Type B pancreatic cell (in vitro differentiated cells): ENCODE measurements around the gene ZSCAN20. TPM values are rescaled to one million over a fixed set of nuclear protein-coding genes. Genes with fewer than 3 reads are reported as not detected.

Experiments used
- DNase-seq: peaks from one replicate; pipeline ENCODE4 v3.0.0; 2021; ENCODE audit warnings: mixed read lengths; ENCODE audit not compliant: unreplicated experiment; ENCODE audit errors: extremely low spot score
- H3K27ac Mint-ChIP-seq: 2 replicates; pipeline ENCODE4 v1.8.0; 2021; ENCODE audit warnings: mild to moderate bottlenecking, mixed read lengths
- H3K27me3 Mint-ChIP-seq: 2 replicates; pipeline ENCODE4 v1.8.0; 2021; ENCODE audit warnings: mixed read lengths
- H3K36me3 Mint-ChIP-seq: 2 replicates; pipeline ENCODE4 v1.8.0; 2021; ENCODE audit warnings: mixed read lengths
- H3K4me1 Mint-ChIP-seq: one replicate; pipeline ENCODE4 v1.8.0; 2021; ENCODE audit warnings: mixed read lengths; ENCODE audit not compliant: unreplicated experiment
- H3K4me3 Mint-ChIP-seq: 2 replicates; pipeline ENCODE4 v1.8.0; 2021; ENCODE audit warnings: mild to moderate bottlenecking, mixed read lengths
- H3K9me3 Mint-ChIP-seq: 2 replicates; pipeline ENCODE4 v1.8.0; 2021; ENCODE audit warnings: mixed read lengths
- CTCF ChIP-seq: fragments of 200-600 bp; sonication (generic); conservative IDR thresholded peaks from 2 replicates; pipeline ENCODE4 v1.5.0; 2021; ENCODE audit warnings: antibody characterized with exemption, mild to moderate bottlenecking
- total RNA-seq: library from RNA; stranded (reverse); gene quantifications from 2 replicates; pipeline ENCODE4 v1.2.1, GENCODE V29; 2021; ENCODE audit warnings: low replicate concordance

ZSCAN20 gene
- total RNA-seq, 1 donor from 2014 or later, result 8.6 TPM

DNA sequence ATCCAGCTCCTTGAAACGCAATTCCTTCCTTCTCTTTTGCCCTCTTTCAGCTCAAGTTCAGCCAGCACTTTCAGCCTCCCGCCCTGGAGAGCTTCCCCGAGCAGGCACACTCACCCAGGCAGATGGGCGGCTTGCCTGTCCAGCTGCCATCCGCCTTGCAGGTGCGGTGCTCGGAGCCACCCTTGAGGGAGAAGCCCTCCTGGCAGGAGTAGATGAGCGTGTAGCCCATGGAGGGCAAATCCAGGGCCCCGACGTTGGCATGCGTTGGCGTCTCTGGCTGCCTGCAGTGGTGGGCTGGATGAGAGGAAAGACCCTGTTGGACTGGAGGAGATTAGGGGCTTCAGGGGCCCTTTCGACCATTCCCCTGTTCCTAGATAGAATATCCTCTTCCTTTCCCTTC lies 60.5 kb downstream of the ZSCAN20 start:
- DNase-seq, result no peak
- no peaks in the 10 kb centered on the region for H3K36me3 Mint-ChIP-seq
- peaks cover 4% of the 10 kb centered on the region for H3K9me3 Mint-ChIP-seq
- peaks cover 19% of the 10 kb centered on the region for H3K27me3 Mint-ChIP-seq
- no peak for TF ChIP-seq CTCF
- H3K27ac Mint-ChIP-seq, result no peak overlapping the region
- no peaks in the 10 kb centered on the region for H3K4me1 Mint-ChIP-seq
- no peak overlapping the region for H3K4me3 Mint-ChIP-seq

- peaks cover 4% of the 10 kb centered on the region for H3K9me3 Mint-ChIP-seq
- H3K4me3 Mint-ChIP-seq, result no peak overlapping the region
- peaks cover 12% of the 10 kb centered on the region for H3K27me3 Mint-ChIP-seq
- H3K4me1 Mint-ChIP-seq, result no peaks in the 10 kb centered on the region
- H3K36me3 Mint-ChIP-seq, result no peaks in the 10 kb centered on the region
- DNase-seq, result no peak
- TF ChIP-seq CTCF, result no peak
- H3K27ac Mint-ChIP-seq, result peak overlapping the region; percentile 21
These were observed 62.9 kb downstream of the ZSCAN20 start for GRCh38 chr1:33535334-33535733.

- no peaks in the 10 kb centered on the region for H3K4me1 Mint-ChIP-seq
- H3K27me3 Mint-ChIP-seq, result peaks cover 5% of the 10 kb centered on the region
- no peak for TF ChIP-seq CTCF
- H3K9me3 Mint-ChIP-seq, result no peaks in the 10 kb centered on the region
- H3K27ac Mint-ChIP-seq, result no peak overlapping the region
- no peak for DNase-seq
- no peak overlapping the region for H3K4me3 Mint-ChIP-seq
- H3K36me3 Mint-ChIP-seq, result no peaks in the 10 kb centered on the region
These were observed 65.4 kb downstream of the ZSCAN20 start for GRCh38 chr1:33537885-33538284.

DNA sequence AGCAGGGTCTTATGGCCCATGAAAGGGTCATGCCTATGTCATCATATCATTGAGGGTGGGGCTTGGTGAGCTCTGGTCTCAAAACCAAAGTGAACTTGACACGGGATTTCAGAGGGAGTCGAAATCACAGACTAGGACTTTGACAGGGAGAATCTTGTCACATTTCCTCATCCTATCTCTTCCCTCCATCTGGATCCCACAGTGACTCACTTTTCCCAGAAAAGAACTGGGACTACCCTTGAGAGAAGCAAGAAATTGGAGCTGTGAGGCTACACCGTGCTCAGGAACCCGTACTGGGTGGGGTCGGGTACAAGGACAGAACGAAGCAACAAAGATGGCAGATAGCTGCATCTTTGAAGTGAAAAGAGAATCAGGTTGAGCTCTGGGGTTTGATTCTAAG lies 69.5 kb downstream of the ZSCAN20 start:
- H3K36me3 Mint-ChIP-seq, result no peaks in the 10 kb centered on the region
- no peak overlapping the region for H3K27ac Mint-ChIP-seq
- H3K27me3 Mint-ChIP-seq, result peaks cover 6% of the 10 kb centered on the region
- no peak overlapping the region for H3K4me3 Mint-ChIP-seq
- H3K4me1 Mint-ChIP-seq, result no peaks in the 10 kb centered on the region
- no peak for DNase-seq
- no peaks in the 10 kb centered on the region for H3K9me3 Mint-ChIP-seq
- TF ChIP-seq CTCF, result no peak

Other genes starting within 250 kb of the ZSCAN20 start
- gene ZNF362, start 216.2 kb upstream of the ZSCAN20 start, total RNA-seq, result 49.0 and 66.5 TPM in 2 replicates
- gene A3GALT2, start 151.5 kb upstream of the ZSCAN20 start, total RNA-seq, result 0.29 TPM in 1 of 2 replicates, not detected in the other
- 80.5 and 106 TPM in 2 replicates for gene PHC2, start 41.5 kb upstream of the ZSCAN20 start, total RNA-seq